GM18867 (cell line): ENCODE measurements around the gene ZBED1.
"Not testable (repeated sequence)": the region's sequence is repeated elsewhere in the genome, so short reads cannot be mapped to it uniquely, and the experiment has no call there.

Experiments
- ATAC-seq: cut with Tn5 transposase; IDR thresholded peaks from one replicate; pipeline ENCODE4 v1.9.1; 2021; ENCODE audit warnings: mild to moderate bottlenecking, moderate library complexity; ENCODE audit not compliant: unreplicated experiment

ZBED1 gene

GRCh38 chrX:2457289-2458133 lies 43.3 kb downstream of the ZBED1 start:
- ATAC-seq: no peak

DNA sequence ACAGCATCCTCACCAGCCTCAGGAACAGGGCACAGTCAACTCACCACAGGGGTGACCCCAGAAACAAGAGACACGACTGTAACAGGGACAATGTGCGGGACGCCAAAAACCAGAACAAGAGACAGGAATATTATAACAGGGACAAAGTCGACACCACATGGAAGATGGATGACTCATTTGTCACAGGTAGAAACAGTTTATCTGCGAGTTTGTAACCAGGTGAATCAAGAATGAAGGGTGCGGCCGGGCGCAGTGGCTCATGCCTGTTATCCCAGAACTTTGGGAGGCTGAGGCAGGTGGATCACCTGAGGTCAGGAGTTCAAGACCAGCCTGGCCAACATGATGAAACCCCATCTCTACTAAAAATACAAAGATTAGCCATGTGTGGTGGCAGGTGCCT lies 44.7 kb downstream of the ZBED1 start:
- not testable (repeated sequence) for ATAC-seq

DNA sequence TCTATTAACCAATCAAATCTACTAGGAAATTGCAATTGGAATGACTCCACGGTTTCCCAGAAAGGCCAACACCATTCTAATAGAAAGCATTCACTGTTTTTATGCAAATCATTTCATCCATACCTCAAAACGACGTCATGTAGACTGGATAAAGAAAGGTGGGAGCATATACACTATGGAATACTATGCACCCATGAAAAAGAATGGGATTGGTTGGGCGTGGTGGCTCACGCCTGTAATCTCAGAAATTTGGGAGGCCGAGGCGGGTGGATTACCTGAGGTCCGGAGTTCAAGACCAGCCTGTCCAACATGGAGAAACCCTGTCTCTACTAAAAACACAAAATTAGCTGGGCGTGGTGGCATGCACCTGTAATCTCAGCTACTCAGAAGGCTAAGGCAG lies 46.2 kb downstream of the ZBED1 start:
- ATAC-seq: not testable (repeated sequence)

DNA sequence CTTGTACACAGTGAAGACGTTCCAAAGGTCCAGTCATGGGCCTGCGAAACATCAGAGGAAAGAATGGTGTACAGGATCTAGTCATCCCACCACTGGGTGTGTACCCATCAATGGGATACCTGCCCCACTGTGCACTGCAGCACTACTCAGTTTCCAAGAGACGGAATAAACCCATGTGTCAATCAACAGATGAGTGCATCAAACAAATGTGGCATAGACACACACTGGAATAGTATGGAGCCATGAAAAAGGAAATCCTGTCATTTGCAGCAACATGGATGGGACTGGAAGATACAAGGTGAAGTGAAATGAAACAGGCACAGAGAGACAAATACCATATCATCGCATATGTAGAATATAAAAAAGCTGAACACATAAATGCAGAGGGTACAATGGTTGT lies 48.0 kb downstream of the ZBED1 start:
- ATAC-seq: no peak

- ATAC-seq: no peak
Measured at GRCh38 chrX:2452317-2452784, 48.4 kb downstream of the ZBED1 start.

DNA sequence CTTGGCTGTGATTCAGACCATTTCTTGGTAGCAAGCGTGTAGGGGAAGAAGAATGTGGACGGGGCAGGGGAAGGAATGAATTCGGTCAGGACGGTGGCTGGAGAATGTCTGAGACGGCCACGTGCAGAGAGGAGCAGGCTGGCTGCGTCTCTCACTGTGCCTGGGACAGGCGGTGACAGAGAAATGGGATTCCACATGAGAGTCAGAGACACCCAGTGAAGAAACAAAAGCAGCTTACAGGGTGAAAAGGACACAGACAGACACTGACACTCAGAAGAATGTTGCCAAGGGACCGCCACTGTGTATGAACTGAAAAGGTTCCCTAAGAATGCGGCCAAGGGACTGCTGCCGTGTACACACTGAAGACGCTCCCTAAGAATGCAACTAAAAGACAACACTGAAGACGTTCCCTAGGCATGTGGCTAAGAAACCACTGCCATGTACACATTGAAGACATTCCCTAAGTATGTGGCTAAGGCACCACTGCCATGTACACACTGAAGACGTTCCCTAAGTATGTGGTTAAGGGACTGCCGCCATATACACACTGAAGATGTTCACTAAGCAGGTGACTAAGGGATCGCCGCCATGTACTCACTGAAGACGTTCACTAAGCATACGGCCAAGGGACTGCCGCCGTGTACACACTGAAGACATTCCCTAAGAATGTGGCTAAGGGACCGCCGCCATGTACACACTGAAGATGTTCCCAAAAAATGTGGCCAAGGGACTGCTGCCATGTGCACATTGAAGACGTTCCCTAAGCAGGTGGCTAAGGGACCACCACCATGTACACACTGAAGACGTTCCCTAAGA lies 49.1 kb downstream of the ZBED1 start:
- no peak for ATAC-seq

DNA sequence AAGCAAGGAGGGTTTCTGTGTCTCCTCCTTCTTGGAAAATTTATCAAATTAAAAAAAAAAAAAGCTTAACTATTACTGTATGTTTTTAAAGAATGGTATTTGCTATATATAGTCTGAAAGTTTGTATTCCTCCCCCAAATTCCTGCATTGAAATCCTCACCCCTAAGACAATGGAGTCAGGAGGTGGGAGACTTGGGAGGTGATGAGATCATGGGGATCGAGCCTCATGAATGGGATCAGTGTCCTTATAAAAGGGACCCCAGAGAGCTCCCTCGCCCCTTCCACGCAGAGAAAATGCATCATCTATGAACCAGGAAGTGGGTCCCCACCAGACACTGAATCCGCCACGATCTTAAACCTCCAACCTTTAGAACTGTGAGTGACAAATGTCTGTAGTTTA lies 50.1 kb downstream of the ZBED1 start:
- ATAC-seq: no peak

- ATAC-seq: no peak
Measured at GRCh38 chrX:2449135-2449886, 51.5 kb downstream of the ZBED1 start.

- ATAC-seq: no peak
Measured at GRCh38 chrX:2447484-2447883, 53.3 kb downstream of the ZBED1 start.

DNA sequence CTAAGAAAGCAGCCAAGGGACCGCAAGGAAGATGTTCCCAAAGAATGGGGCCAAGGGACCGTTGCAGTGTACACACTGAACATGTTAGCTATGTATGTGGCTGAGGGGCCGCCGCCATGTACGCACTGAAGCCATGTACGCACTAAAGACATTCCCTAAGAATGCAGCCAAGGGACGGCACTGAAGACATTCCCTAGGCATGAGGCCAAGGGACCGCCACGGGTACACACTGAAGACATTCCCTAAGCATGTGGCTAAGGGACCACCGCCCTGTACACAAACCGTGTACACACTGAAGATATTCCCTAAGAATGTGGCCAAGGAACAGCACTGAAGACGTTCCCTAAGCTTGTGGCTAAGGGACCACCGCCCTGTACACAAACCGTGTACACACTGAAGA lies 54.0 kb downstream of the ZBED1 start:
- no peak for ATAC-seq

GRCh38 chrX:2445662-2446623 lies 54.8 kb downstream of the ZBED1 start:
- no peak for ATAC-seq

DNA sequence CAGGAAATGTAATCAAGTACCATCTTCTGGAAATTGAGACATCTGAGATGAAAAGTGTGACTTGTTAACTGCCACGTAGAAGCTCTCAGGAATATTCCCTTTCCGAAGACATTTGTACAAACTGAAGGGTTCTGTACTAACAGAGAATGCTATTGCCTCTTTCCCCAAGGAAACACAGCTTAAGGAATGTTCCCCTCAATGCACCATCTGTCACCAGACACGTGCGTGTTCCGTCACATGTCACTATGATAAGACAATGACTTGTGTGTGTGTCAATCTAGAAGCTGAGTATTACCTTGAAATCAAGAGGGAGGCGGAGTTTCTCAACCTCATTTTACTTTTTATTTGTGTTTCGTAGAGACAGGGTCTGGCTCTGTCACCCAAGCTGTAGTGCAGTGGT lies 58.1 kb downstream of the ZBED1 start:
- no peak for ATAC-seq

DNA sequence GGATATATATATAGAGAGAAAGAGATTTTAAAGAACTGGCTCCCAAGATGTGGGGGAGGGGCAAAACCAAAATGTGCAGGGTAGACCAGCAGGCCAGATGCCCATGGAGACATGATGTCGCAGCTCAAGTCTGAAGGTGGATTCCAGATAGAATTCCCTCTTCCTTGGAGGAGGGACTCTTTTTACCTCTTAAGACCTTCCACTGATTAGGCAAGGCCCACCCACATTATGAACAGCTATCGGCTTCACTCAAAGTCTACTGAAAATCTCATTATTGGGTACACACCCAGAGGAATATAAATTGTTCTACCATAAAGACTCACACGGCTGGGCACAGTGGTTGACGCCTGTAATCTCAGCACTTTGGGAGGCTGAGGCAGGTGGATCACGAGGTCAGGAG lies 59.3 kb downstream of the ZBED1 start:
- no peak for ATAC-seq

- no peak for ATAC-seq
Measured at GRCh38 chrX:2439613-2440012, 61.2 kb downstream of the ZBED1 start.
